ENCODE results near the gene TRIM62.

The TRIM62 gene

GRCh38 chr1:33143176-33143575 lies 38.7 kb downstream of the TRIM62 start:
- Histone ChIP-seq H3K27me3 (ENCODE audit: control insufficient read depth, insufficient read depth, low read length) (no peaks in the 10 kb centered on the region), H3K79me2 (no peaks in the 10 kb centered on the region), H3K4me1 (no peaks in the 10 kb centered on the region), H3K9me3 (ENCODE audit: control insufficient read depth, low read length) (no peaks in the 10 kb centered on the region), H3K36me3 (ENCODE audit: control insufficient read depth, insufficient read depth, low read length) (no peaks in the 10 kb centered on the region), H2AFZ (no peak overlapping the region), H3K9ac (no peak overlapping the region), H3K27ac (no peak overlapping the region), H3K4me2 (ENCODE audit: low read length) (no peak overlapping the region), H3K4me3 (ENCODE audit: low read depth, low read length) (no peak overlapping the region)
- TF ChIP-seq, protein P1, sequence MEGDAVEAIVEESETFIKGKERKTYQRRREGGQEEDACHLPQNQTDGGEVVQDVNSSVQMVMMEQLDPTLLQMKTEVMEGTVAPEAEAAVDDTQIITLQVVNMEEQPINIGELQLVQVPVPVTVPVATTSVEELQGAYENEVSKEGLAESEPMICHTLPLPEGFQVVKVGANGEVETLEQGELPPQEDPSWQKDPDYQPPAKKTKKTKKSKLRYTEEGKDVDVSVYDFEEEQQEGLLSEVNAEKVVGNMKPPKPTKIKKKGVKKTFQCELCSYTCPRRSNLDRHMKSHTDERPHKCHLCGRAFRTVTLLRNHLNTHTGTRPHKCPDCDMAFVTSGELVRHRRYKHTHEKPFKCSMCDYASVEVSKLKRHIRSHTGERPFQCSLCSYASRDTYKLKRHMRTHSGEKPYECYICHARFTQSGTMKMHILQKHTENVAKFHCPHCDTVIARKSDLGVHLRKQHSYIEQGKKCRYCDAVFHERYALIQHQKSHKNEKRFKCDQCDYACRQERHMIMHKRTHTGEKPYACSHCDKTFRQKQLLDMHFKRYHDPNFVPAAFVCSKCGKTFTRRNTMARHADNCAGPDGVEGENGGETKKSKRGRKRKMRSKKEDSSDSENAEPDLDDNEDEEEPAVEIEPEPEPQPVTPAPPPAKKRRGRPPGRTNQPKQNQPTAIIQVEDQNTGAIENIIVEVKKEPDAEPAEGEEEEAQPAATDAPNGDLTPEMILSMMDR (IDR thresholded peaks at IDR 0.05) = no peak

DNA sequence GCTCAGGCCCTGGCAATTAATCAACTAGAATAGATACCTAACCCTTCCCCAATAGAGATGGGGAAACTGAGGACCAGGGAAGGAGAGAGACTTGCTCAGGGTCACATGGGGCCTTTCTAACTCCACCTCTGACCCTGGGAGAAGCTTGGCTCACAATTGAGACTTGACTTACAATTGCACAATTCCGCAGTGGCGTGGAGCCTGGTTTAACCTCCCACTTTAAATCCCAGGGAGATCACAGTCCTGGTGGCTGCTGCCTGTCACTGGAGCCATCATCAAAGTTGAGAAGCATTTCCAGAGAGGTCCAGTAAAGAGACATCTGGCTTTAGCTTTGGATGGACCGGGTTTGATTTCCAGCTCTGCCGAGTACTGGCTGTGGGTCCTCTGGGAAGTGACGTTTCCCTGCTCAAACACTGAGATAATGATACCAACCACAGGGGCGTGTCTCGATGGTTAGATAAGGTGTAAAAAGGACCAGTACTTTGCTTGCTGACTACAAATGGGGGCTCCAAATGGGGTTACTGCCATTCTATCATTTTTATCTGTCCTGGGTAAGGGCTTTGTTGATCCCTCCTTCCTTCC lies 39.3 kb downstream of the TRIM62 start:
- Histone ChIP-seq H3K9me3 (ENCODE audit: control insufficient read depth, low read length) (no peaks in the 10 kb centered on the region), H3K4me1 (no peaks in the 10 kb centered on the region), H3K9ac (no peak overlapping the region), H3K27me3 (ENCODE audit: control insufficient read depth, insufficient read depth, low read length) (no peaks in the 10 kb centered on the region), H3K79me2 (no peaks in the 10 kb centered on the region), H3K36me3 (ENCODE audit: control insufficient read depth, insufficient read depth, low read length) (no peaks in the 10 kb centered on the region), H3K4me3 (ENCODE audit: low read depth, low read length) (no peak overlapping the region), H3K27ac (no peak overlapping the region), H2AFZ (no peak overlapping the region), H3K4me2 (ENCODE audit: low read length) (no peak overlapping the region)
- TF ChIP-seq, protein P1 (IDR thresholded peaks at IDR 0.05) = no peak

GRCh38 chr1:33141781-33142180 lies 40.1 kb downstream of the TRIM62 start:
- TF ChIP-seq, protein P1 (IDR thresholded peaks at IDR 0.05) = no peak
- no peak overlapping the region for H3K27ac ChIP-seq
- no peak overlapping the region for H3K4me3 ChIP-seq (ENCODE audit: low read depth, low read length)
- H2AFZ ChIP-seq = no peak overlapping the region
- H3K9me3 ChIP-seq (ENCODE audit: control insufficient read depth, low read length) = no peaks in the 10 kb centered on the region
- no peaks in the 10 kb centered on the region for H3K27me3 ChIP-seq (ENCODE audit: control insufficient read depth, insufficient read depth, low read length)
- no peaks in the 10 kb centered on the region for H3K36me3 ChIP-seq (ENCODE audit: control insufficient read depth, insufficient read depth, low read length)
- H3K79me2 ChIP-seq = no peaks in the 10 kb centered on the region
- H3K4me2 ChIP-seq (ENCODE audit: low read length) = no peak overlapping the region
- no peaks in the 10 kb centered on the region for H3K4me1 ChIP-seq
- H3K9ac ChIP-seq = no peak overlapping the region

- Histone ChIP-seq H2AFZ (no peak overlapping the region), H3K27me3 (ENCODE audit: control insufficient read depth, insufficient read depth, low read length) (no peaks in the 10 kb centered on the region), H3K4me1 (no peaks in the 10 kb centered on the region), H3K36me3 (ENCODE audit: control insufficient read depth, insufficient read depth, low read length) (no peaks in the 10 kb centered on the region), H3K4me3 (ENCODE audit: low read depth, low read length) (no peak overlapping the region), H3K27ac (no peak overlapping the region), H3K4me2 (ENCODE audit: low read length) (no peak overlapping the region), H3K9ac (no peak overlapping the region), H3K9me3 (ENCODE audit: control insufficient read depth, low read length) (no peaks in the 10 kb centered on the region), H3K79me2 (no peaks in the 10 kb centered on the region)
- TF ChIP-seq, protein P1 (IDR thresholded peaks at IDR 0.05) = no peak
These were observed 40.6 kb downstream of the TRIM62 start for GRCh38 chr1:33141216-33141615.
